ENCODE measurements around the gene LRRC71.

Gene LRRC71

GRCh38 chr1:156945881-156946661 lies 25.6 kb downstream of the LRRC71 start:
- DNase-seq (ENCODE audit: low read depth in 1 of 2, low spot score in 1 of 2): no peak

DNA sequence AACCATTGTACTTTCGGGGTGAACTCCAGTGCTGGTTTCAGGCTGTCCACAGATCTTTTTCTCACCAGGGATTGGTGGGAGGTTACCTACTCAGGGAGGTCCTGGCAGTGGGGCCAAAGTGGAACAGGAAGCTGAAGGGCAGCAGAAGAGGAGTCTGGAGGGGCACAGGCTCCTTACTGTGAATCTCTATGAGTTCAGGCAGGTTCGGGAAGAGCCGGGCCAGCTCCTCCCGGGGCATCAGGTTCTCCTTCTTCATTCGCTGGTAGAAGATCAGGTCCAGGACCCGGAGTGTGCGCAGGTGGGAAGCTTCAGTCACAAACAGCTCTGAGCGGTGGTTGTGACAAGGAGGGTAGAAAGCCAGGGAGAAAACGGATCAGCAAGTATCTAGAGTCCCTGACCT lies 26.7 kb downstream of the LRRC71 start:
- no peak for DNase-seq (ENCODE audit: low read depth in 1 of 2, low spot score in 1 of 2)

DNA sequence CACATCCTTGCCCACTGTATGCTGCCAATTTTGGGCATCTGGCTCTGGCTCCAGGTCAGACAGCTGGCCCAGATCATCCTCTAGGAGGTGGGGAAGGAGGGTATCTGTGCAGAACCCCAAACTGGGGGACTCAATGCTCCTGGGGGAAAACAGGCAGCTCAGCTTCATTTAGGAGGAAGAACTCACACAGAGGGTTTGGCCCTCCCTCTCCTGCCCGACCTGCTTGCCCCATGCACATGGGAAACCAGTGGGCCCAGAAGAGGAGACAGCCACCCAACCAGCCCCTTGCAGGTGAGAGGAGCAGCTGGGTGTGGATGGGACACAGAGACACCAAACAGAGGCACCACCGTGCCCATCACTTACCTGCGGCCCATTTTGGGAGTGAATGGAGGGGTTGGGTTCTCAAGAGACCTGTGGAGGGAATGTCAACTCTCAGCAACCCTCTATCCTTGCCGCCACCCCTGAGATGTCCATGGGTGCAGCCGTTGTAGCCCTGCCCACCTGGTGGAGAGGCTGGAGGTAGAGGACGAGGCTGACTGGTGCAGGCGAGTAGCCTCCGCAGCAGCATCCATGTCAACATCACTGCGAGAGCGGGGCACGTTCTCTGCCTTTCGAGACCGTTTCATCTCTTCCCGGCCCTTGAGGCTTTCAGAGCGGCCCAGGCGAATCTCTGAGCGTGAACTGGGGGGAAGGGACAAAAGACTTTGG lies 27.5 kb downstream of the LRRC71 start:
- DNase-seq (ENCODE audit: low read depth in 1 of 2, low spot score in 1 of 2): no peak

GRCh38 chr1:156948708-156949107 lies 28.3 kb downstream of the LRRC71 start:
- DNase-seq (ENCODE audit: low read depth in 1 of 2, low spot score in 1 of 2): no peak

GRCh38 chr1:156949127-156949526 lies 28.7 kb downstream of the LRRC71 start:
- DNase-seq (ENCODE audit: low read depth in 1 of 2, low spot score in 1 of 2): no peak

DNA sequence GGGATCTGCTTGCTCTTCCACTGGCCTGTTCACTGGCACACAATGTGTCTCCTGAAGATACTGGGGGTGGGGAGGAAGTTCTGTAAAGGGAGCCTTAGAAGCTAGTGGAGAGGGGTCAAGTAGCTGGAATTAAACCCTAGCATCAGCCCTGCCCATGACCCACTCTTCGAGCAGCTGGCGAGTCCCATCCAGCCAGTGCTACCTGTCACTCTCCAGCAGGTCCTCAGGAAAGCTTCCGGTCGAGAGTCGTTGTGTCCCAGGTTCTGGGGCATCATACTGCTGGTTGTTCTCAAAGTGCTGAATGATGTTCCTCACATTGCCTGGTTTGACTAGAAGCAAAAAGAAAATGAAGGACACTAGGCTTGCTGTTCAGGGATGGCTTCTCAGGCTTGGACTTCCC lies 30.9 kb downstream of the LRRC71 start:
- no peak for DNase-seq (ENCODE audit: low read depth in 1 of 2, low spot score in 1 of 2)

DNA sequence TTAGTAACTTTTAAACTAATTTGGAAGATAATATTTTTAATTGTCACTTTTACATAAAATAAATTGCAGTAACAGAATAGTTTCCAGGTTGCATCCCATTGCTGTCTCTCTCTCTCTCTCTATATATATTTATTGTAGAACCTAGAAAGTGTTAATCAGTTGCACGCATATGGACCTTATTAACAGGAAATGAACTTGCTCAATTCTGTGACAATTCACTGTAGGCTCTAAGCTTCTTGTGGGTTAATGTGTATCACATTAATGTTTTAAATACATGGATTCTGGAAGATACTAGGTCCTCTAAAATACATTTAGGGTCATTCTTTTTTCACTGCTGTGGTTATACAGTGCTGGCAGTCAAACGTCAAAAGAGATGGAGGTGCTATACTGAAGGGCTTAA lies 33.1 kb downstream of the LRRC71 start:
- no peak for DNase-seq (ENCODE audit: low read depth in 1 of 2, low spot score in 1 of 2)

GRCh38 chr1:156956333-156956732 lies 35.9 kb downstream of the LRRC71 start:
- DNase-seq (ENCODE audit: low read depth in 1 of 2, low spot score in 1 of 2): no peak

- DNase-seq (ENCODE audit: low read depth in 1 of 2, low spot score in 1 of 2): no peak
Measured at GRCh38 chr1:156957634-156958033, 37.2 kb downstream of the LRRC71 start.

DNA sequence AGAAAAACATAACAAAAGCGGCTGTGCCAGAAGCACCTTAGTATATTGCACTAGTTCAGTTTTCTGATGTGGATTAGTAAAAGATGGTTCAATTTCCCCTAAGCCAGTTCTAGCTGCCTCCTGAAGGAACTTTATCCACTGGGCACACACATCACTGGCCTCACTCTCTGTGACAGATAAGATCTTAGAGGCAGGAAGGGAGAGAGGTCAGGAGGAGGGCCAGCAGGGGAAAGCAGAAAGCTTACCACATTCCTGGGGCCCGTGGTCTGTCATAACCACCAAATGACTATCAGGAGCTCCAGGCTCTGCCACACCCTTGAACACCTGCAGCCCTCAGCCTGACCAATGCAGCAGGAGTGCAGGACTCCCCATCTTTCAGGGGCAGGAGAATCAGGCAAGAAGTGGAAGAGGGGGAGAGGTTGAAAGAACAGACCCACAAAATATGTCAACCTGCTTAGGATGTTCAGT lies 37.8 kb downstream of the LRRC71 start:
- no peak for DNase-seq (ENCODE audit: low read depth in 1 of 2, low spot score in 1 of 2)

DNA sequence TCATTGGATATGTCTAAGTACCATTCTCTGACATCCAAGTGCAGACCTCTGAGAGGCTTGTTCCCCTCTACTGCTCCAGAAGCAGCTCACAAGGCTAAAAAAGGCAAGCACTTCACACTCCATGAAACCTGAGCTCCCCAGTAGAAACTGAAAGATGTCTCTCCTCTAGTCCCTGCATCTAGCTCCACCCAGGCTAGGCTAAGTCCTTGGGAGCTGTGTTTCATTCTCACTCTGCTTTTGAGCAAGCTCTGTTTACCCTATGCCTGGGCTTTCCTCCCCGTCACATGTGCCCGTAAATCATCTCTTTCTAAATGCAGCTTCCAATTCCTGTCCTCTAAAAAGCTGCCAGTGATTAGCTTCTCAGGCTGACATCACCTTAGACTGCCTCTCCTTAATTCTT lies 39.0 kb downstream of the LRRC71 start:
- no peak for DNase-seq (ENCODE audit: low read depth in 1 of 2, low spot score in 1 of 2)

GRCh38 chr1:156959925-156960324 lies 39.5 kb downstream of the LRRC71 start:
- no peak for DNase-seq (ENCODE audit: low read depth in 1 of 2, low spot score in 1 of 2)

- no peak for DNase-seq (ENCODE audit: low read depth in 1 of 2, low spot score in 1 of 2)
Measured at GRCh38 chr1:156961709-156962108, 41.3 kb downstream of the LRRC71 start.

DNA sequence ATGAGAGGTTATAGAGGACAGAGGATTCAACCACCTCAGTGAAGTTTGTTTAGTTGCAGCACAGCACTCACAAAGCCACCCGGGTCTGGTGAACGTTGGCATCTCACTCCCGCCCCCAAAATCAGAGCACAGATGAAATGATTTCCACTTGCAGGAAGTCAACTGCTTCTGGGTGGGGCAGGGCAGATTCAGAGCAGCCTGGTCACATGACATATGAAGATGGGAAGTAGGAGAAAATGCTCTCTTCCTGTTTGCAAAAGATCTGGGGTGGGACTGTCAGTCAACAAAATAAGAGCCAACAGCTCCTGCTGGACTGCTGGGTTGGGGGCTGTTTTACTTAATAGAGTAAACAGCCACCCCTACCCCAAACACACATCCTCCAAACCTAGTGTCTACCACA lies 43.2 kb downstream of the LRRC71 start:
- DNase-seq (ENCODE audit: low read depth in 1 of 2, low spot score in 1 of 2): no peak

GRCh38 chr1:156964441-156964840 lies 44.0 kb downstream of the LRRC71 start:
- no peak for DNase-seq (ENCODE audit: low read depth in 1 of 2, low spot score in 1 of 2)

DNA sequence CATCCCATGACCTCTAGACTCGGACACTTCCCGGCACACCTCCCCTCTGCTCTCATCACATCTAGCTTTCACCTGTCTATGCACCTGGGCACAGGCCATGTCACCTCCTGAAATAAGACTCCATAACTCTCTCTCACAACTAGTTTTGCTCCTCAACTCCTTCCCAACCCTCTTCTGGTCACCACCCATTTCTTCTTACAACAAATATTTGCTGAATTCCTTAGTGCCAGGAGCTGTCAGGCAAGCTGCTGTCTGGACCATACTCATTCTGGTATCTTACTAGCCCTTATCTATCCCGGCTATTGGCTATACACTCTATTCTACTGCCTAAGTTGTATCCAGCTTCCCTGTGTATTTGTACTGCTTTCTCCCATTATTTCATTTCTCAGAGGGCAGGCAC lies 49.1 kb downstream of the LRRC71 start:
- DNase-seq (ENCODE audit: low read depth in 1 of 2, low spot score in 1 of 2): no peak

DNA sequence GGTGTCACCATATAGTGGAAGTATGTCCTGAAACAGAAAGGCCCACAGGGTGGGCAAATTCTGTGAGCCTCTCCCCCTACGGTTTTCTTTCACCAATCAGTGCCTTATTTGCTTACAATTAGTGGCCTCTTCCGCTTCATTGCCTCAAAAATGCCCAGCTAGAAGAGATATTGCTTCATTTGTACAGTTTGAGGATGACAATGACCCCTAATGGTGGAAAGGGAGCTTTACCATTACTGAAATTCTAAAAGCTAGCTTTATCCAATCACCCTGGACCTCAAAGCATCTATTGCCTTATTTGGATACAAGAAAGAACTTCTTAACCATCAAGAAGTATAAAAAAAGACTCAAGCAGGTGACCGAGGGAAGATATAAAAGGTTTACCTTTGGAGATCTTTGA lies 49.6 kb downstream of the LRRC71 start:
- no peak for DNase-seq (ENCODE audit: low read depth in 1 of 2, low spot score in 1 of 2)

- no peak for DNase-seq (ENCODE audit: low read depth in 1 of 2, low spot score in 1 of 2)
Measured at GRCh38 chr1:156973417-156973816, 53.0 kb downstream of the LRRC71 start.

- no peak for DNase-seq (ENCODE audit: low read depth in 1 of 2, low spot score in 1 of 2)
Measured at GRCh38 chr1:156975084-156975483, 54.7 kb downstream of the LRRC71 start.

- DNase-seq (ENCODE audit: low read depth in 1 of 2, low spot score in 1 of 2): no peak
Measured at GRCh38 chr1:156980551-156980950, 60.1 kb downstream of the LRRC71 start.

Measured in stimulated activated CD4-positive, alpha-beta T cell treated with anti-CD3 and anti-CD28 coated beads, Interleukin-15, amount 100 ng/mL, for 1 hour (primary cell).